H9 (cell line): Measurements from ENCODE around the gene UST. TPM values are rescaled to one million over a fixed set of nuclear protein-coding genes. Genes with fewer than 3 reads are reported as not detected.

Experiments
- DNase-seq: peaks from one replicate; pipeline ENCODE4 v3.0.0-alpha.2; 2017
- H2AFZ ChIP-seq: one replicate; pipeline ENCODE4 v1.6.1; 2013; ENCODE audit warnings: mild to moderate bottlenecking, low read length, control low read depth, moderate library complexity
- H2AK5ac ChIP-seq: 2 replicates; pipeline ENCODE4 v1.6.1; 2013; ENCODE audit warnings: low read length, control low read depth, mixed read lengths; ENCODE audit not compliant: insufficient read length
- H2BK120ac ChIP-seq: one replicate; pipeline ENCODE4 v1.6.1; 2013; ENCODE audit warnings: low read depth, mild to moderate bottlenecking, low read length, control low read depth, inconsistent platforms; ENCODE audit not compliant: poor library complexity, severe bottlenecking
- H2BK12ac ChIP-seq: 2 replicates; pipeline ENCODE4 v1.6.1; 2013; ENCODE audit warnings: low read length, control low read depth, mixed read lengths, low read depth; ENCODE audit not compliant: insufficient read length
- H2BK15ac ChIP-seq: 2 replicates; pipeline ENCODE4 v1.6.1; 2013; ENCODE audit warnings: low read depth, low read length, control low read depth
- H2BK20ac ChIP-seq: one replicate; pipeline ENCODE4 v1.6.1; 2013; ENCODE audit warnings: low read depth, mild to moderate bottlenecking, low read length, control low read depth, inconsistent platforms; ENCODE audit not compliant: poor library complexity, severe bottlenecking
- H2BK5ac ChIP-seq: 2 replicates; pipeline ENCODE4 v1.6.1; 2013; ENCODE audit warnings: low read length, control low read depth, mixed read lengths; ENCODE audit not compliant: insufficient read length
- H3K14ac ChIP-seq: 2 replicates; pipeline ENCODE4 v1.6.1; 2013; ENCODE audit warnings: low read length, control low read depth; ENCODE audit not compliant: insufficient read depth
- H3K18ac ChIP-seq: 2 replicates; pipeline ENCODE4 v1.6.1; 2013; ENCODE audit warnings: low read depth, mild to moderate bottlenecking, mixed read lengths, low read length, control low read depth; ENCODE audit not compliant: insufficient read length
- H3K23ac ChIP-seq: 2 replicates; pipeline ENCODE4 v1.6.1; 2013; ENCODE audit warnings: low read length, control low read depth, mixed read lengths, low read depth; ENCODE audit not compliant: insufficient read length
- H3K23me2 ChIP-seq: 2 replicates; pipeline ENCODE4 v1.6.1; 2013; ENCODE audit warnings: low read depth, mild to moderate bottlenecking, mixed read lengths, low read length, control low read depth; ENCODE audit not compliant: insufficient read length, poor library complexity, severe bottlenecking
- H3K27ac ChIP-seq: 2 replicates; pipeline ENCODE4 v1.5.1; 2013; ENCODE audit warnings: low read length, control low read depth, mixed read lengths, low read depth; ENCODE audit not compliant: insufficient read length
- H3K27me3 ChIP-seq: 2 replicates; pipeline ENCODE4 v1.6.1; 2013; ENCODE audit warnings: low read length, control low read depth, inconsistent platforms; ENCODE audit not compliant: insufficient read depth
- H3K4ac ChIP-seq: 2 replicates; pipeline ENCODE4 v1.6.1; 2013; ENCODE audit warnings: low read depth, mild to moderate bottlenecking, control low read depth, inconsistent platforms, low read length, moderate library complexity
- H3K4me1 ChIP-seq: 2 replicates; pipeline ENCODE4 v1.6.1; 2013; ENCODE audit warnings: low read length, control low read depth, inconsistent platforms; ENCODE audit not compliant: insufficient read depth
- H3K4me2 ChIP-seq: 2 replicates; pipeline ENCODE4 v1.6.1; 2013; ENCODE audit warnings: low read length, control low read depth, mixed read lengths; ENCODE audit not compliant: insufficient read length, insufficient read depth
- H3K56ac ChIP-seq: 2 replicates; pipeline ENCODE4 v1.6.1; 2013; ENCODE audit warnings: low read depth, mild to moderate bottlenecking, mixed read lengths, low read length, control low read depth; ENCODE audit not compliant: insufficient read length
- H3K79me1 ChIP-seq: 2 replicates; pipeline ENCODE4 v1.6.1; 2013; ENCODE audit warnings: low read depth, mild to moderate bottlenecking, moderate library complexity, low read length, control low read depth, inconsistent platforms; ENCODE audit not compliant: insufficient read depth, poor library complexity, severe bottlenecking
- H3K79me2 ChIP-seq: 2 replicates; pipeline ENCODE4 v1.6.1; 2013; ENCODE audit warnings: low read length, control low read depth, inconsistent platforms; ENCODE audit not compliant: insufficient read depth
- H3K9ac ChIP-seq: 2 replicates; pipeline ENCODE4 v1.6.1; 2013; ENCODE audit warnings: low read length, control low read depth, mixed read lengths; ENCODE audit not compliant: insufficient read length; ENCODE audit errors: extremely low read depth
- H3K9me3 ChIP-seq: one replicate; pipeline ENCODE4 v1.6.1; 2013; ENCODE audit warnings: low read depth, low read length, inconsistent platforms; ENCODE audit not compliant: control insufficient read depth
- H3T11ph ChIP-seq: one replicate; pipeline ENCODE4 v1.6.1; 2013; ENCODE audit warnings: mild to moderate bottlenecking, low read length, control low read depth, inconsistent platforms
- H4K20me1 ChIP-seq: one replicate; pipeline ENCODE4 v1.6.1; 2013; ENCODE audit not compliant: control insufficient read depth, insufficient read length, insufficient read depth
- H4K5ac ChIP-seq: 2 replicates; pipeline ENCODE4 v1.6.1; 2013; ENCODE audit warnings: low read depth, mild to moderate bottlenecking, mixed read lengths, low read length, control low read depth; ENCODE audit not compliant: insufficient read length
- H4K8ac ChIP-seq: replicated peaks from 2 replicates; pipeline ENCODE4 v1.6.1; 2013; ENCODE audit warnings: low read length, control low read depth, mixed read lengths, low read depth; ENCODE audit not compliant: insufficient read length
- H4K91ac ChIP-seq: 2 replicates; pipeline ENCODE4 v1.6.1; 2013; ENCODE audit warnings: low read depth, mild to moderate bottlenecking, moderate library complexity, mixed read lengths, low read length, control low read depth; ENCODE audit not compliant: insufficient read length
- H3K27ac Mint-ChIP-seq, 3 experiments: 2 replicates in 2 of 3; 3 replicates in 1 of 3; pipeline ENCODE4 v1.8.0; 2020 to 2021; ENCODE audit warnings: mixed read lengths in 3 of 3, mild to moderate bottlenecking in 1 of 3, moderate library complexity in 1 of 3
- H3K27me3 Mint-ChIP-seq: 2 replicates; pipeline ENCODE4 v1.8.0; 2021; ENCODE audit warnings: low read depth, mild to moderate bottlenecking, moderate library complexity, mixed read lengths
- H3K36me3 Mint-ChIP-seq, 3 experiments: 2 replicates in 2 of 3; 3 replicates in 1 of 3; pipeline ENCODE4 v1.8.0; 2020 to 2021; ENCODE audit warnings: low read depth in 3 of 3, mixed read lengths in 3 of 3; ENCODE audit not compliant: insufficient read depth in 1 of 3
- H3K4me1 Mint-ChIP-seq, 2 experiments: 2 replicates each; pipeline ENCODE4 v1.8.0; 2020; ENCODE audit warnings: mixed read lengths in 2 of 2
- H3K4me3 Mint-ChIP-seq, 2 experiments: 2 replicates in 1 of 2; 3 replicates in 1 of 2; pipeline ENCODE4 v1.8.0; 2020 to 2021; ENCODE audit warnings: mild to moderate bottlenecking in 2 of 2, mixed read lengths in 2 of 2, moderate library complexity in 1 of 2
- H3K9me3 Mint-ChIP-seq, 2 experiments: 2 replicates in 1 of 2; 3 replicates in 1 of 2; pipeline ENCODE4 v1.8.0; 2020; ENCODE audit warnings: mild to moderate bottlenecking in 2 of 2, mixed read lengths in 2 of 2, moderate library complexity in 1 of 2
- WGBS: extraction: QIAGEN DNeasy Blood & Tissue Kit; methylation state at CpG from one replicate; pipeline ENCODE4 v1.1.7; 2013; ENCODE audit warnings: missing lambda C conversion rate, low lambda C conversion rate, mixed read lengths; ENCODE audit not compliant: insufficient read length; ENCODE audit errors: extremely low coverage; 5-methylcytosine and 5-hydroxymethylcytosine counted together
- total RNA-seq: library from RNA; stranded (reverse); gene quantifications from 2 replicates; pipeline ENCODE4 v1.2.1, GENCODE V29; 2021
- TF ChIP-seq, protein P1 (sequence below): fragments of 200-600 bp; sonication (generic); conservative IDR thresholded peaks from 3 replicates; pipeline ENCODE4 v1.8.0; 2021; ENCODE audit warnings: antibody characterized with exemption, mild to moderate bottlenecking

The UST gene
- total RNA-seq, 1 experiment from 2014 or later = 14.4 TPM

DNA sequence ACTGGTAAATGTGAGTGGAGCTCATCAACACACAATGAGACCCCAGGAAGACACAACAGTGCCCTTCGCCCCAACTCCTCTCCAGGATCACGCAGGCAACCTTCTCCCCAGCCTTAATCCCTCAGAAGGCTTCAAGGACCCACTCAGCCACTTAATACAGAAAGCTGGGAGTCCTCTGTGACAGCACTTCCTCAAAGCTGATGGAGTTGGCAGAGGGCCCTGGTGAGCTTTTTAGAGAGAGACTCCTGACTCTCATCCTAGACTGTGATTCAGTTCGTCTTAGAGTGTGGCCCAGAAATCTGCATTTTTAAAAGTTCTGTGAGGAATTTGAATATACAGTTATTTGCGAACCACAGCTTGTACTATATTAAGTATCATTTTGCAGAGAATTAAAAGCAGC is 187.7 kb downstream of the UST start:
- H3T11ph ChIP-seq = no peak overlapping the region
- H2BK120ac ChIP-seq = no peak overlapping the region
- no peak overlapping the region for H3K14ac ChIP-seq
- H2BK15ac ChIP-seq = no peak overlapping the region
- H4K5ac ChIP-seq = no peak overlapping the region
- no peak overlapping the region for H2AFZ ChIP-seq
- H3K18ac ChIP-seq = no peak overlapping the region
- no peak overlapping the region for H3K27ac ChIP-seq
- DNase-seq = no peak
- TF ChIP-seq, protein P1, sequence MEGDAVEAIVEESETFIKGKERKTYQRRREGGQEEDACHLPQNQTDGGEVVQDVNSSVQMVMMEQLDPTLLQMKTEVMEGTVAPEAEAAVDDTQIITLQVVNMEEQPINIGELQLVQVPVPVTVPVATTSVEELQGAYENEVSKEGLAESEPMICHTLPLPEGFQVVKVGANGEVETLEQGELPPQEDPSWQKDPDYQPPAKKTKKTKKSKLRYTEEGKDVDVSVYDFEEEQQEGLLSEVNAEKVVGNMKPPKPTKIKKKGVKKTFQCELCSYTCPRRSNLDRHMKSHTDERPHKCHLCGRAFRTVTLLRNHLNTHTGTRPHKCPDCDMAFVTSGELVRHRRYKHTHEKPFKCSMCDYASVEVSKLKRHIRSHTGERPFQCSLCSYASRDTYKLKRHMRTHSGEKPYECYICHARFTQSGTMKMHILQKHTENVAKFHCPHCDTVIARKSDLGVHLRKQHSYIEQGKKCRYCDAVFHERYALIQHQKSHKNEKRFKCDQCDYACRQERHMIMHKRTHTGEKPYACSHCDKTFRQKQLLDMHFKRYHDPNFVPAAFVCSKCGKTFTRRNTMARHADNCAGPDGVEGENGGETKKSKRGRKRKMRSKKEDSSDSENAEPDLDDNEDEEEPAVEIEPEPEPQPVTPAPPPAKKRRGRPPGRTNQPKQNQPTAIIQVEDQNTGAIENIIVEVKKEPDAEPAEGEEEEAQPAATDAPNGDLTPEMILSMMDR = no peak
- H3K56ac ChIP-seq = no peak overlapping the region
- H3K36me3 Mint-ChIP-seq = no peaks in the 10 kb centered on the region
- no peak overlapping the region for H3K9ac ChIP-seq
- H3K4me1 ChIP-seq = no peaks in the 10 kb centered on the region
- no peak overlapping the region for H3K4me2 ChIP-seq
- H3K27me3 Mint-ChIP-seq = no peaks in the 10 kb centered on the region
- no peaks in the 10 kb centered on the region; the same call in 1 of the 2 replicates for H3K79me2 ChIP-seq
- no peaks in the 10 kb centered on the region for H3K23me2 ChIP-seq
- H2BK5ac ChIP-seq = no peak overlapping the region
- no peak overlapping the region for H3K4me3 Mint-ChIP-seq
- no peak overlapping the region for H2BK20ac ChIP-seq
- H3K4me1 Mint-ChIP-seq = peaks cover 3 to 7% of the 10 kb centered on the region in 2 experiments; a peak in 1 of 4 replicates
- no peaks in the 10 kb centered on the region for H3K9me3 ChIP-seq
- no peak overlapping the region for H4K91ac ChIP-seq
- no peak overlapping the region for H4K8ac ChIP-seq
- no peaks in the 10 kb centered on the region for H4K20me1 ChIP-seq
- no peaks in the 10 kb centered on the region for H3K27me3 ChIP-seq
- H3K27ac Mint-ChIP-seq = no peak overlapping the region
- no peak overlapping the region for H2BK12ac ChIP-seq
- no peak overlapping the region for H3K23ac ChIP-seq
- no peak overlapping the region for H2AK5ac ChIP-seq
- peaks cover 5% of the 10 kb centered on the region for H3K79me1 ChIP-seq
- no peaks in the 10 kb centered on the region for H3K9me3 Mint-ChIP-seq
- no CpG with 5 or more reads among the region's 4 CpGs for WGBS
- no peak overlapping the region for H3K4ac ChIP-seq
